A549 (cell line): ENCODE data around the gene MED27. TPM values are rescaled to one million over a fixed set of nuclear protein-coding genes. Genes with fewer than 3 reads are reported as not detected.

ENCODE experiments used
- ATAC-seq, 2 experiments: fragments of 200-7000 bp in 1 of 2; fragments of >200 bp in 1 of 2; cut with Nextera tagmentation in 1 of 2; cut with Tn5 transposase in 1 of 2; 3 replicates each; pipeline versions ENCODE4 v1.8.0 to v1.9.1; 2018 to 2020; ENCODE audit warnings: mild to moderate bottlenecking in 1 of 2, moderate library complexity in 1 of 2
- CTCF ChIA-PET: fragments of 300-600 bp; sonication (Branson Sonifier 250); formaldehyde crosslinking; extraction: SDS; loops from one replicate; lab custom pipeline; 2021; ENCODE audit warnings: antibody characterized with exemption, inconsistent platforms; lab: Yijun Ruan, JAX
- POLR2A ChIA-PET: fragments of 350-600 bp; formaldehyde crosslinking; extraction: SDS; loops from one replicate; lab custom pipeline; 2021; ENCODE audit warnings: antibody characterized with exemption, inconsistent platforms; lab: Yijun Ruan, JAX
- DNase-seq, 2 experiments: peaks; one replicate each; pipeline versions ENCODE4 v3.0.0 to v3.0.0-alpha.2; 2011 to 2016; ENCODE audit warnings: low read depth in 1 of 2, low spot score in 1 of 2
- FAIRE-seq: peaks from 2 replicates; lab custom pipeline; 2011; peaks lifted over from hg19 to GRCh38; lab: Jason Lieb, UNC
- H3K27ac ChIP-seq, 2 experiments: fragments of >200 bp; sonication (Bioruptor Twin); formaldehyde crosslinking; 3 replicates each; pipeline ENCODE4 v1.5.1; 2016 to 2017
- H3K4me1 ChIP-seq: fragments of >200 bp; sonication (Bioruptor Twin); formaldehyde crosslinking; 3 replicates; pipeline ENCODE4 v1.6.1; 2016
- H3K4me2 ChIP-seq: fragments of >200 bp; sonication (Bioruptor Twin); formaldehyde crosslinking; 3 replicates; pipeline ENCODE4 v1.6.1; 2016
- H3K4me3 ChIP-seq: fragments of >200 bp; sonication (Bioruptor Twin); formaldehyde crosslinking; 3 replicates; pipeline ENCODE4 v1.5.1; 2016
- H3K9me3 ChIP-seq: fragments of >200 bp; sonication (Bioruptor Twin); formaldehyde crosslinking; 3 replicates; pipeline ENCODE4 v1.6.1; 2016
- ATOH8 ChIP-seq: fragments of 250-450 bp; sonication (Bioruptor Pico); IDR thresholded peaks from 2 replicates; pipeline ENCODE4 v1.5.0; 2020; ENCODE audit warnings: low read depth, mild to moderate bottlenecking, moderate library complexity
- CBX2 ChIP-seq: fragments of 200-600 bp; sonication (generic); IDR thresholded peaks from 2 replicates; pipeline ENCODE4 v1.6.1; 2016; ENCODE audit warnings: low read depth, mild to moderate bottlenecking, borderline replicate concordance
- CEBPB ChIP-seq, 2 experiments: fragments of >200 bp in 1 of 2; sonication (Bioruptor Twin) in 1 of 2; formaldehyde crosslinking in 1 of 2; IDR thresholded peaks; 2 replicates each; pipeline ENCODE4 v1.6.1; 2012 to 2016
- CHD2 ChIP-seq: fragments of 150-350 bp; IDR thresholded peaks from 2 replicates; pipeline ENCODE4 v1.6.1; 2014; ENCODE audit warnings: low read length; ENCODE audit not compliant: partially characterized antibody
- CHD4 ChIP-seq: fragments of 200-600 bp; sonication (generic); IDR thresholded peaks from 2 replicates; pipeline ENCODE4 v1.6.1; 2016; ENCODE audit warnings: antibody characterized with exemption, mild to moderate bottlenecking, borderline replicate concordance
- ELK1 ChIP-seq: fragments of 150-350 bp; IDR thresholded peaks from 2 replicates; pipeline ENCODE4 v1.6.1; 2014; ENCODE audit warnings: low read depth, mild to moderate bottlenecking, low read length
- ESRRA ChIP-seq: fragments of 150-350 bp; IDR thresholded peaks from 2 replicates; pipeline ENCODE4 v1.6.1; 2014; ENCODE audit warnings: mild to moderate bottlenecking, low read length, borderline replicate concordance
- FOSL2 ChIP-seq, 2 experiments: fragments of 450-650 bp in 1 of 2; fragments of >200 bp in 1 of 2; sonication (Bioruptor Twin) in 1 of 2; formaldehyde crosslinking; IDR thresholded peaks; 2 replicates each; pipeline versions ENCODE4 v1.5.0 to v1.6.1; 2016 to 2020; ENCODE audit warnings: mild to moderate bottlenecking in 1 of 2, moderate library complexity in 1 of 2
- HMGXB4 ChIP-seq: fragments of 250-450 bp; sonication (Bioruptor Pico); IDR thresholded peaks from 2 replicates; pipeline ENCODE4 v1.5.0; 2021; ENCODE audit warnings: mild to moderate bottlenecking, moderate library complexity, borderline replicate concordance
- HOXB5 ChIP-seq: fragments of 250-450 bp; sonication (Bioruptor Pico); IDR thresholded peaks from 2 replicates; pipeline ENCODE4 v1.5.0; 2020; ENCODE audit warnings: mild to moderate bottlenecking, moderate library complexity
- JUN ChIP-seq, 2 experiments: fragments of >200 bp; sonication (Bioruptor Twin); formaldehyde crosslinking; IDR thresholded peaks; 2 replicates in 1 of 2; 3 replicates in 1 of 2; pipeline ENCODE4 v1.6.1; 2016 to 2017
- NR3C1 ChIP-seq: fragments of >200 bp; sonication (Bioruptor Twin); formaldehyde crosslinking; IDR thresholded peaks from 3 replicates; pipeline ENCODE4 v1.6.1; 2017
- PBX3 ChIP-seq: IDR thresholded peaks from 2 replicates; pipeline ENCODE4 v1.6.1; 2012
- POLR2AphosphoS2 ChIP-seq: conservative IDR thresholded peaks from 2 replicates; pipeline ENCODE4 v1.6.1; 2012; ENCODE audit warnings: low read length, improper control_type of control experiment, inconsistent platforms
- RAD21 ChIP-seq, 2 experiments: fragments of >200 bp in 1 of 2; sonication (Bioruptor Twin) in 1 of 2; formaldehyde crosslinking in 1 of 2; IDR thresholded peaks in 1 of 2; conservative IDR thresholded peaks in 1 of 2; 2 replicates in 1 of 2; 3 replicates in 1 of 2; pipeline ENCODE4 v1.6.1; 2012 to 2018; ENCODE audit warnings: inconsistent platforms in 1 of 2
- RFX5 ChIP-seq: fragments of 450-650 bp; IDR thresholded peaks from 2 replicates; pipeline ENCODE4 v1.7.1; 2014; ENCODE audit warnings: antibody characterized with exemption, mild to moderate bottlenecking, moderate library complexity
- RNF2 ChIP-seq: fragments of 200-600 bp; sonication (generic); IDR thresholded peaks from 2 replicates; pipeline ENCODE4 v1.6.1; 2016; ENCODE audit warnings: low read depth, mild to moderate bottlenecking, antibody characterized with exemption, moderate library complexity, borderline replicate concordance
- SMC3 ChIP-seq: fragments of >200 bp; sonication (Bioruptor Twin); formaldehyde crosslinking; IDR thresholded peaks from 3 replicates; pipeline ENCODE4 v1.6.1; 2018; ENCODE audit warnings: inconsistent platforms
- SREBF2 ChIP-seq: fragments of 450-650 bp; IDR thresholded peaks from 2 replicates; pipeline ENCODE4 v1.6.1; 2014; ENCODE audit warnings: mild to moderate bottlenecking, moderate library complexity
- TFCP2L1 ChIP-seq: fragments of 250-450 bp; sonication (Bioruptor Pico); IDR thresholded peaks from 2 replicates; pipeline ENCODE4 v1.5.0; 2021; ENCODE audit warnings: mild to moderate bottlenecking
- USF2 ChIP-seq: fragments of 450-650 bp; IDR thresholded peaks from 2 replicates; pipeline ENCODE4 v1.6.1; 2014; ENCODE audit warnings: antibody characterized with exemption
- ZC3H11A ChIP-seq: fragments of 450-650 bp; IDR thresholded peaks from 2 replicates; pipeline ENCODE4 v1.6.1; 2014; ENCODE audit warnings: antibody characterized with exemption, mild to moderate bottlenecking
- ZFP36 ChIP-seq: fragments of 450-650 bp; IDR thresholded peaks from 2 replicates; pipeline ENCODE4 v1.6.1; 2014; ENCODE audit warnings: borderline replicate concordance; ENCODE audit not compliant: partially characterized antibody
- ZNF302 ChIP-seq: fragments of 250-450 bp; sonication (Bioruptor Pico); IDR thresholded peaks from 2 replicates; pipeline ENCODE4 v1.9.0; 2021; ENCODE audit warnings: inconsistent platforms, mild to moderate bottlenecking, moderate library complexity
- WGBS: methylation state at CpG from one replicate; pipeline ENCODE4 v1.1.6; 2017; ENCODE audit errors: missing lambda C conversion rate; 5-methylcytosine and 5-hydroxymethylcytosine counted together
- polyA plus RNA-seq, 4 experiments: library from polyadenylated mRNA; depleted of rRNA in 3 of 4; stranded (reverse); fragments of >200 nt; fragmentation: RNase III in 1 of 4; extraction: RNeasy Plus Mini Kit Qiagen cat#74134 plus additional on column Dnase treatment in 1 of 4; gene quantifications; 2 replicates in 3 of 4; 3 replicates in 1 of 4; pipeline ENCODE4 v1.2.3, GENCODE V29; 2011 to 2017

The MED27 gene
- polyA plus RNA-seq, 2 of the 4 experiments (the other 2 are of a cell fraction), result 24.2 to 37.8 TPM

- 64% methylated on average over 2 of the region's 2 CpGs for WGBS
- ChIA-PET CTCF (interaction anchor here (1.3 kb wide), 1 partner anchor 18 kb away, joined by 3 read pairs; no protein-coding TSS in a partner anchor), POLR2A (no interaction called here)
- ATAC-seq, result no peak
- FAIRE-seq, result no peak
- Histone ChIP-seq H3K4me3 (no peak overlapping the region), H3K9me3 (no peaks in the 10 kb centered on the region), H3K27ac (no peak overlapping the region), H3K4me2 (no peak overlapping the region), H3K4me1 (no peaks in the 10 kb centered on the region)
- TF ChIP-seq CEBPB (IDR thresholded peaks at IDR 0.05), result no peak
- TF ChIP-seq ESRRA, result no peak
- TF ChIP-seq PBX3, result no peak
- TF ChIP-seq CHD2, result no peak
- TF ChIP-seq ATOH8, result no peak
- no peak for TF ChIP-seq TFCP2L1
- no peak for DNase-seq
Observed at GRCh38 chr9:131886826-131887225, 192.8 kb downstream of the MED27 start.

GRCh38 chr9:131885144-131885609 lies 194.5 kb downstream of the MED27 start:
- POLR2A ChIA-PET, result no interaction called here
- H3K4me2 ChIP-seq, result no peak overlapping the region
- DNase-seq (no peak), FAIRE-seq (no peak), ATAC-seq (no peak)
- CTCF ChIA-PET, result interaction anchor here (0.6 to 1.3 kb wide), 6 partner anchors 9 to 226 kb away, joined by 3 to 4 read pairs (median 3); no protein-coding TSS in a partner anchor
- no peak overlapping the region for H3K27ac ChIP-seq
- WGBS, result 92% methylated on average over 6 of the region's 6 CpGs
- H3K4me1 ChIP-seq, result no peaks in the 10 kb centered on the region
- H3K9me3 ChIP-seq, result no peaks in the 10 kb centered on the region
- TF ChIP-seq ZNF302 (CRISPR knock-in tag) (no peak), RAD21 (conservative IDR thresholded peaks at IDR 0.05 in 1 of 2, IDR thresholded peaks at IDR 0.05 in 1 of 2) (no peak), HMGXB4 (CRISPR knock-in tag) (no peak), HOXB5 (no peak), ZC3H11A (no peak), NR3C1 (no peak), SMC3 (no peak), JUN (IDR thresholded peaks at IDR 0.05) (no peak), ZFP36 (no peak), SREBF2 (no peak), FOSL2 (IDR thresholded peaks at IDR 0.05) (no peak), FOSL2 (CRISPR knock-in tag; IDR thresholded peaks at IDR 0.05) (no peak), USF2 (no peak), CHD4 (no peak), ELK1 (no peak), CBX2 (no peak), RFX5 (no peak), POLR2AphosphoS2 (no peak), RNF2 (no peak)
- no peak overlapping the region for H3K4me3 ChIP-seq
